PC-3 (cell line): ENCODE measurements around the gene RFC2. TPM values are rescaled to one million over a fixed set of nuclear protein-coding genes. Genes with fewer than 3 reads are reported as not detected.

Experiments
- ATAC-seq: fragments of 200-7000 bp; cut with Tn5 transposase; 2 replicates; pipeline ENCODE4 v1.9.1; 2020; ENCODE audit warnings: mild to moderate bottlenecking, moderate library complexity
- BruUV-seq: library from RNA; stranded (reverse); fragments of 400-500 nt; replicated peaks from 2 replicates; lab custom pipeline; 2021; lab: Mats Ljungman, UMichigan
- CTCF ChIA-PET: fragments of 300-600 bp; sonication (Branson Sonifier 250); formaldehyde crosslinking; loops from one replicate; lab custom pipeline; 2022; ENCODE audit warnings: antibody characterized with exemption; lab: Charles Lee
- POLR2A ChIA-PET: fragments of 300-600 bp; sonication (Branson Sonifier 250); formaldehyde crosslinking; loops from one replicate; lab custom pipeline; 2022; ENCODE audit warnings: antibody characterized with exemption; ENCODE audit not compliant: unreplicated experiment; lab: Charles Lee
- DNase-seq: peaks from one replicate; pipeline ENCODE4 v3.0.0-alpha.2; 2015
- H2AFZ ChIP-seq: fragments of 300-600 bp; sonication (generic); 2 replicates; pipeline ENCODE4 v1.6.0; 2016; ENCODE audit warnings: antibody characterized with exemption, low read length
- H3F3A ChIP-seq: fragments of 300-600 bp; sonication (generic); one replicate; pipeline ENCODE4 v1.6.0; 2017; ENCODE audit warnings: antibody characterized with exemption, low read length, control low read depth, mild to moderate bottlenecking; ENCODE audit not compliant: unreplicated experiment
- H3K27ac ChIP-seq: fragments of 300-600 bp; sonication (generic); 2 replicates; pipeline ENCODE4 v1.5.1; 2016; ENCODE audit warnings: mild to moderate bottlenecking, low read length
- H3K27me3 ChIP-seq: fragments of 300-600 bp; sonication (generic); 2 replicates; pipeline ENCODE4 v1.6.1; 2016; ENCODE audit warnings: low read length, mixed read lengths
- H3K36me3 ChIP-seq: fragments of 300-600 bp; sonication (generic); 2 replicates; pipeline ENCODE4 v1.6.1; 2016; ENCODE audit warnings: low read depth, mixed run types, low read length, mixed read lengths
- H3K4me1 ChIP-seq: fragments of 300-600 bp; sonication (generic); 2 replicates; pipeline ENCODE4 v1.5.1; 2016; ENCODE audit warnings: low read length; ENCODE audit not compliant: insufficient read depth
- H3K4me2 ChIP-seq: fragments of 300-600 bp; sonication (generic); 2 replicates; pipeline ENCODE4 v1.6.0; 2016; ENCODE audit warnings: low read length
- H3K4me3 ChIP-seq: fragments of 300-600 bp; sonication (generic); 2 replicates; pipeline ENCODE4 v1.5.1; 2016; ENCODE audit warnings: mild to moderate bottlenecking, low read length, mixed read lengths
- H3K79me2 ChIP-seq: fragments of 300-600 bp; sonication (generic); 2 replicates; pipeline ENCODE4 v1.6.1; 2017; ENCODE audit warnings: low read length, mixed read lengths
- H3K9ac ChIP-seq: fragments of 300-600 bp; sonication (generic); 2 replicates; pipeline ENCODE4 v1.6.0; 2016; ENCODE audit warnings: mild to moderate bottlenecking, low read length
- H3K9me2 ChIP-seq: fragments of 300-600 bp; sonication (generic); replicated peaks from 2 replicates; pipeline ENCODE4 v1.6.1; 2016; ENCODE audit warnings: mixed run types, low read length, mixed read lengths
- H3K9me3 ChIP-seq: fragments of 300-600 bp; sonication (generic); 2 replicates; pipeline ENCODE4 v1.6.1; 2016; ENCODE audit warnings: low read length, mixed read lengths
- H4K20me1 ChIP-seq: fragments of 300-600 bp; sonication (generic); 2 replicates; pipeline ENCODE4 v1.6.1; 2016; ENCODE audit warnings: low read length, mixed read lengths
- CTCF ChIP-seq: fragments of 300-600 bp; sonication (generic); conservative IDR thresholded peaks from 2 replicates; pipeline ENCODE4 v1.5.1; 2017; ENCODE audit warnings: antibody characterized with exemption, low read depth, mild to moderate bottlenecking, low read length
- EZH2 ChIP-seq: fragments of 300-600 bp; sonication (generic); IDR thresholded peaks from one replicate; pipeline ENCODE4 v1.6.1; 2017; ENCODE audit warnings: antibody characterized with exemption, mild to moderate bottlenecking, low read length; ENCODE audit not compliant: unreplicated experiment
- EZH2phosphoT487 ChIP-seq: fragments of 300-600 bp; sonication (generic); IDR thresholded peaks from 2 replicates; pipeline ENCODE4 v1.6.1; 2018; ENCODE audit warnings: mild to moderate bottlenecking, antibody characterized with exemption, low read length, borderline replicate concordance
- intact Hi-C: fragments of 100-400 bp; cut with micrococcal nuclease; formaldehyde crosslinking; loops from 2 replicates; pipeline ENCODE4 v1.9.0; 2023
- total RNA-seq: library from RNA; depleted of rRNA; stranded (reverse); fragments of >200 nt; gene quantifications from 2 replicates; pipeline ENCODE4 v1.2.3, GENCODE V29; 2014

RFC2 gene
- total RNA-seq, 1 experiment from 2014 or later = 60.4 TPM

- H3K4me3 ChIP-seq = no peak overlapping the region
- H3K4me2 ChIP-seq = no peak overlapping the region
- H3K27me3 ChIP-seq = no peaks in the 10 kb centered on the region
- no peaks in the 10 kb centered on the region for H4K20me1 ChIP-seq
- ATAC-seq (no peak), DNase-seq (no peak)
- ChIA-PET CTCF (no interaction called here), POLR2A (no interaction called here)
- no peaks in the 10 kb centered on the region for H3K36me3 ChIP-seq
- H3K9me3 ChIP-seq = no peaks in the 10 kb centered on the region
- H3K79me2 ChIP-seq = peaks cover 2% of the 10 kb centered on the region
- H3K9ac ChIP-seq = no peak overlapping the region
- H3K27ac ChIP-seq = no peak overlapping the region
- intact Hi-C loops = no loop called here
- no peak overlapping the region for H2AFZ ChIP-seq
- TF ChIP-seq EZH2phosphoT487 (no peak), CTCF (no peak), EZH2 (no peak)
- H3K4me1 ChIP-seq = peaks cover 27% of the 10 kb centered on the region
- BruUV-seq = no TSS peak
- no peaks in the 10 kb centered on the region for H3K9me2 ChIP-seq
- H3F3A ChIP-seq = no peaks in the 10 kb centered on the region
Observed at GRCh38 chr7:74284781-74285259, 30.6 kb upstream of the RFC2 start.

GRCh38 chr7:74283858-74284447 lies 29.8 kb upstream of the RFC2 start:
- CTCF ChIA-PET = no interaction called here
- H3K79me2 ChIP-seq = no peaks in the 10 kb centered on the region
- TF ChIP-seq CTCF = no peak
- no peak for TF ChIP-seq EZH2
- no peak for TF ChIP-seq EZH2phosphoT487
- H3K27me3 ChIP-seq = no peaks in the 10 kb centered on the region
- H3F3A ChIP-seq = no peaks in the 10 kb centered on the region
- H3K36me3 ChIP-seq = no peaks in the 10 kb centered on the region
- H3K9me2 ChIP-seq = no peaks in the 10 kb centered on the region
- no peaks in the 10 kb centered on the region for H3K9me3 ChIP-seq
- no peak overlapping the region for H2AFZ ChIP-seq
- H4K20me1 ChIP-seq = no peaks in the 10 kb centered on the region
- no peak overlapping the region for H3K27ac ChIP-seq
- no peak overlapping the region for H3K4me2 ChIP-seq
- no peak overlapping the region for H3K4me3 ChIP-seq
- ATAC-seq (no peak), DNase-seq (no peak)
- intact Hi-C loops = no loop called here
- POLR2A ChIA-PET = interaction anchor here (0.6 kb wide), 1 partner anchor 110 kb away, joined by 4 read pairs; no protein-coding TSS in a partner anchor
- H3K4me1 ChIP-seq = peaks cover 31% of the 10 kb centered on the region
- no peak overlapping the region for H3K9ac ChIP-seq
- BruUV-seq = no TSS peak

GRCh38 chr7:74282748-74283459 lies 28.7 kb upstream of the RFC2 start:
- DNase-seq (no peak), ATAC-seq (no peak)
- no peaks in the 10 kb centered on the region for H3K9me3 ChIP-seq
- H2AFZ ChIP-seq = no peak overlapping the region
- no peak overlapping the region for H3K27ac ChIP-seq
- intact Hi-C loops = no loop called here
- no peaks in the 10 kb centered on the region for H3K27me3 ChIP-seq
- no peaks in the 10 kb centered on the region for H3K9me2 ChIP-seq
- no TSS peak for BruUV-seq
- H3K4me3 ChIP-seq = no peak overlapping the region
- CTCF ChIA-PET = interaction anchor here (0.5 kb wide), 1 partner anchor 11 kb away, joined by 5 read pairs; no protein-coding TSS in a partner anchor
- H3K4me1 ChIP-seq = peaks cover 24% of the 10 kb centered on the region
- POLR2A ChIA-PET = no interaction called here
- TF ChIP-seq CTCF = no peak
- TF ChIP-seq EZH2phosphoT487 = no peak
- TF ChIP-seq EZH2 = no peak
- no peak overlapping the region for H3K4me2 ChIP-seq
- H3F3A ChIP-seq = no peaks in the 10 kb centered on the region
- no peaks in the 10 kb centered on the region for H4K20me1 ChIP-seq
- H3K79me2 ChIP-seq = no peaks in the 10 kb centered on the region
- H3K36me3 ChIP-seq = no peaks in the 10 kb centered on the region
- no peak overlapping the region for H3K9ac ChIP-seq
